RWPE1 (cell line): ENCODE data around the gene SLC35E1.

Source experiments
- CTCF ChIA-PET: fragments of 350-600 bp; sonication (Branson Sonifier 250); formaldehyde crosslinking; extraction: SDS; loops from one replicate; lab custom pipeline; 2021; lab: Yijun Ruan, JAX
- POLR2A ChIA-PET: fragments of 400-600 bp; formaldehyde crosslinking; extraction: SDS; loops from one replicate; lab custom pipeline; 2020; ENCODE audit warnings: antibody characterized with exemption; ENCODE audit not compliant: low non-redundant PET; lab: Yijun Ruan, JAX
- DNase-seq: peaks from one replicate; pipeline ENCODE4 v3.0.0; 2012; ENCODE audit warnings: low spot score
- H3K27ac ChIP-seq: fragments of 450-650 bp; 2 replicates; pipeline ENCODE4 v1.5.1; 2017
- TF ChIP-seq, protein P1 (sequence below): fragments of 450-650 bp; conservative IDR thresholded peaks from 2 replicates; pipeline ENCODE4 v1.5.1; 2017; ENCODE audit warnings: low read depth, mild to moderate bottlenecking

SLC35E1 gene

DNA sequence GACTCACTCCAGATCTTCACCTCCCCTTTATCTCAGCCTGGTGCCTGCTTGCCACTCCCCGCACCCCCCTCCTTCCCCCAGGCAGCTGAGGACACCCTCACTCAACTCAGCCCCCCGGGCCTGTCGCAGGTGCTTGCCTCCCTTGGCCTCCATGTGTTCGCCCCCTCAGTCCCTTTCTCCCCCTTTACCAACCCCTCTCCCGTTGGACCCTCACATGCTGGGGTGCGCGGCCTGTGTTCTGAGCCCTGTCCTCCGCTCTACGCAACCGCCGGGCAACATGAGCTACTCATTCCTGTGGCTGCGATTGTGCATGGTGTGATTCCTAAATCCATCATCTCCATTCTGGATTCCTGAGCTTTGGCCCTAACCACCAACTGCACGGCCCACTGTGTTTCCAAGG lies 35.1 kb downstream of the SLC35E1 start:
- no peak overlapping the region for H3K27ac ChIP-seq
- ChIA-PET CTCF (no interaction called here), POLR2A (interaction anchor here (0.7 kb wide), 1 partner anchor 271 kb away, joined by 4 read pairs; no protein-coding TSS in a partner anchor)
- TF ChIP-seq, protein P1, sequence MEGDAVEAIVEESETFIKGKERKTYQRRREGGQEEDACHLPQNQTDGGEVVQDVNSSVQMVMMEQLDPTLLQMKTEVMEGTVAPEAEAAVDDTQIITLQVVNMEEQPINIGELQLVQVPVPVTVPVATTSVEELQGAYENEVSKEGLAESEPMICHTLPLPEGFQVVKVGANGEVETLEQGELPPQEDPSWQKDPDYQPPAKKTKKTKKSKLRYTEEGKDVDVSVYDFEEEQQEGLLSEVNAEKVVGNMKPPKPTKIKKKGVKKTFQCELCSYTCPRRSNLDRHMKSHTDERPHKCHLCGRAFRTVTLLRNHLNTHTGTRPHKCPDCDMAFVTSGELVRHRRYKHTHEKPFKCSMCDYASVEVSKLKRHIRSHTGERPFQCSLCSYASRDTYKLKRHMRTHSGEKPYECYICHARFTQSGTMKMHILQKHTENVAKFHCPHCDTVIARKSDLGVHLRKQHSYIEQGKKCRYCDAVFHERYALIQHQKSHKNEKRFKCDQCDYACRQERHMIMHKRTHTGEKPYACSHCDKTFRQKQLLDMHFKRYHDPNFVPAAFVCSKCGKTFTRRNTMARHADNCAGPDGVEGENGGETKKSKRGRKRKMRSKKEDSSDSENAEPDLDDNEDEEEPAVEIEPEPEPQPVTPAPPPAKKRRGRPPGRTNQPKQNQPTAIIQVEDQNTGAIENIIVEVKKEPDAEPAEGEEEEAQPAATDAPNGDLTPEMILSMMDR, result no peak
- DNase-seq, result no peak

DNA sequence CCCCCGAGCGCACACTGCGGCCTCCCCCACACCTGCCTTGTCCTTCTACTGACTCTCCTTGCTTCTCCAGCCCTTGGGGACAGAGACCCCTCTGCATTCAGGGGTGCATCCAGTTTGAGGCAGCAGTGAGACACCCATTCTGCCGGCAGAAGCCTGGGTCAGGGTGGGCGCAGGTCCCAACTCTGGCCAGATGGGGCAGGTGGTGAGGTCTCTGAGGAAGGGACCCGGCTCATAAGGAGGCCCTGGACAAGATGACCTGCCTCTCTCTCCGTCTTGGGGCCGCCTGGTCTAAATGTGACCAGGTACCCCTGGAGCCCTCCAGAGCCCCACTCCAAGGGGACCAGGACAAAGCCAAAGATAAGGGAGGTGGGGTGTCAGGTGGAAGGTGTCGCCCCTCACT lies 36.1 kb downstream of the SLC35E1 start:
- TF ChIP-seq, protein P1, result no peak
- no peak overlapping the region for H3K27ac ChIP-seq
- POLR2A ChIA-PET, result no interaction called here
- CTCF ChIA-PET, result interaction anchor here (1.3 kb wide), 1 partner anchor 12 kb away, joined by 5 read pairs; no protein-coding TSS in a partner anchor
- no peak for DNase-seq

DNA sequence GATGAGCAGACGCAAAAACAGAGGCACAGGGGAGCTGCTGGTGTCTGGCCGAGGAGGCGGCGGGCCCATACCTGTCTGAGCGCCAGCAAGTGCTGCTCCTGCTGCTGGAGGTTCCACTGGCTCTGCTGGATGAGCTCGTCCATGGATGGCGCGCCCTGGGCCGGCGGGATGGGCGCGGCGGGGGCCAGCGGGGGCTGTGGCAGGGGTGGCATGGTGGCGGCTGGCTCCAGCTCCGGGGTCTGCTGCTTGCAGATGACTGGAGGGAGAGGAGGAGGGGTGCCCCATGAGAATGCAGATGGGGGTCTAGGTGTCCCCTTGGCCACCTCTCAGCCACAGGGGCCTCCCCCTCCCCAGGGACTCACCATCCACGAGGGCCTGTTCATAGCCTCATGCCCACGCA lies 36.8 kb downstream of the SLC35E1 start:
- ChIA-PET CTCF (interaction anchor here (1.0 to 1.3 kb wide), 3 partner anchors 11 to 111 kb away, joined by 3 to 5 read pairs (median 4); no protein-coding TSS in a partner anchor), POLR2A (no interaction called here)
- no peak overlapping the region for H3K27ac ChIP-seq
- DNase-seq, result no peak
- TF ChIP-seq, protein P1, result no peak

DNA sequence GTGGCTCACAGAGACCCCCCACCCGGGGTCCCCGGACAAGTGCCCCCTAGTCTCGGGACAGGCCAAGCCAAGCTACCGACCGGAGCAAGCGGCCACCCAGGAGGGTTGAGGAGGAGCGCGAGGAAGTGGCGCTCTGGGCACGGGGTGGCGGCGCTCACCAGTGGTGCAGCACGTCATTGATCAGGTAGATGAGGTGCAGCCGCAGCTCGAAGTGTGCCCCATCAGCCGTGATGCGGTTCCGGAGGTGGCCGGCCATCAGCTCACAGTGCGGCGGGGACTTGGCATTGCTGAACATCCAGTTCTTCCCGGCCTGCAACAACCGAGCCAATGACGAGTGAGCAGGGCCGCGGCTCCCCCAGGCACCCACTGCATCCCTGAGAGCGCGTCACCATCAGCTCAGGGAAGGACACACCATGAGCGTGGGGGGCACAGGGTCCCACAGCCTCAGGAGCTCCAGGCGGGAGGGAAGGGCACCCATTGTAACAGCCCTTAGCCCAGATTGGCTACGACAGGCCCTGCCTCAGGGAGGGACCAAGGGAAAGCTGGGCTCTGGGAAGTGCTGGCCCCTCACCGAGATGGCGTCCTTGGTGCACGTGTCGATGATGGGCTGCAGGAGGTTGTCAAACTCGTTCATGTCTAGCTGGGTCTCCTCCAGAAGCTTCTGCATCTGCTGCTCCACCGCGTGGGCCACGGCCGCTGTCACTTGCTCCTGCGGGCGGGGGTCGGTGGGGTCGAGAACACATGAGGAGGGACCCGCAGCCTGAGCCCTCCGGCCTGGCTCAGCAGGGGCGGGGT lies 39.6 kb downstream of the SLC35E1 start:
- TF ChIP-seq, protein P1, result no peak
- ChIA-PET CTCF (interaction anchor here (0.5 to 0.6 kb wide), 2 partner anchors 173 to 284 kb away, joined by 5 to 6 read pairs; no protein-coding TSS in a partner anchor), POLR2A (interaction anchor here (0.7 kb wide), 1 partner anchor 33 kb away, joined by 3 read pairs; no protein-coding TSS in a partner anchor)
- DNase-seq, result no peak
- H3K27ac ChIP-seq, result no peak overlapping the region

DNA sequence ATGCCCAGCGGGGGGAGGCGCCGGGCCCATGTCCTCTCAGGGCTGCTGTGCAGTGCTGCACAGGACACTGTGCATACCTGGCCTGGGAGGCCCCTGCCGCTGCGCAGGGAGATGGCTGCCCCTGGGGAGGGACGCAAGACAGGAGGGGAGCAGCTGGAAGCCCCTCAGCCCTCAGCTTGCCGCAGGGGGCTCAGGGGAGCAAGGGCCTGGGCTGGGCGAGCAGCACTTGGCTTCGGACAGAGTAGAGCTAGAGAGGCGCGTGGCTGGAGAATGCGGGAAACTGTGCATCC lies 40.9 kb downstream of the SLC35E1 start:
- ChIA-PET CTCF (no interaction called here), POLR2A (no interaction called here)
- no peak overlapping the region for H3K27ac ChIP-seq
- DNase-seq, result no peak
- TF ChIP-seq, protein P1, result no peak

DNA sequence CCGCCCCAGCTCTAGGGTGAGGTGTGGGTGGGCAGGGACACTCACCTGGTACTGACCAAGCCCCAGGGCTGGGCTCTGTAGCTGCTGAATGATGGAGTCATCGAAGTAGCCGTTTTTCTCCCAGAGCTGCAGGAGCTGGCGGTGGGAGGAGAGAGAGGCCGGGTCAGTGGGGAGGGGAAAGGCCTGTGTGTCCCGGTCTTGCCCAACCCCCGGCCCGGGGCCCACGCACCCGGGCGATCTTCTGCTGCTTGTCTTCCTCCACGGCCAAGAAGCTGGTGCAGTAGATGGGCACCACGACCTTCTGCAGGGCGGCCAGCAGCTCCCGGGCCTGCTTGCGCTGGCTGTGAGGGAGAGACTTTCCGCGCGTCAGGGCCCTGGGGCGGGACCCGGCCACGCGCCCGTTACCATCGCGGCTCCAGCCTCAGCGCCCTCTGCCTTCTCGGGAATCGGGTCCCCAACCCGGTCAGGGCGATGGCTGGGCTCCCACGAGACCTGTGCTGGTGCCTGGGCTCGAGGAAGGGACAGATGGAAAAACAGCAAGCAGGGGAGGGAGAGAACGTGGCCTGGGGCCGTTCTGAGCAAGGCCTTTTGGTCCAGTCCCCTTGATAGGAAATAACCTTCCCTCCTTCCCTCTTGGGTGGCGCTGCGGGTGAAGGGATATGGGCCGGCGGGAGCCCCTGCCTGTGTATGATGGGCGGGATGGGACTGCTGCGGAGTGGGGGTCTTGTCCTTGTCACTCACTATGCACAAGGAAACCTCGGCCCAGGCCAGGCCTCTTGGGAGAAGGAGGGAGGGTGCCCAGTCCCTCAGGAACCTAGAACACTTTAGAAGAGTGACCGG lies 41.5 kb downstream of the SLC35E1 start:
- TF ChIP-seq, protein P1, result no peak
- DNase-seq, result no peak
- peak overlapping the region; percentile 6; the same call in 1 of the 2 replicates for H3K27ac ChIP-seq
- POLR2A ChIA-PET, result no interaction called here
- CTCF ChIA-PET, result no interaction called here
